HCT116 (cell line): Measurements from ENCODE around the gene CALML6.

Experiments used
- EZH2 ChIP-seq: fragments of 200-600 bp; sonication (generic); IDR thresholded peaks from 2 replicates; pipeline ENCODE4 v1.6.1; 2017; ENCODE audit warnings: antibody characterized with exemption, mixed run types
- POLR2A ChIP-seq: IDR thresholded peaks from 2 replicates; pipeline ENCODE4 v1.7.0; 2011; ENCODE audit warnings: borderline replicate concordance; ENCODE audit not compliant: insufficient read depth, insufficient read length; ENCODE audit errors: extremely low read depth
- POLR2AphosphoS5 ChIP-seq: IDR thresholded peaks from 2 replicates; pipeline ENCODE4 v1.6.1; 2011; ENCODE audit warnings: mild to moderate bottlenecking, low read depth, low read length, moderate library complexity
- YY1 ChIP-seq: IDR thresholded peaks from 2 replicates; pipeline ENCODE4 v1.6.1; 2011; ENCODE audit warnings: low read length, low read depth, moderate library complexity, mild to moderate bottlenecking; ENCODE audit not compliant: insufficient replicate concordance; ENCODE audit errors: extremely low read depth

DNA sequence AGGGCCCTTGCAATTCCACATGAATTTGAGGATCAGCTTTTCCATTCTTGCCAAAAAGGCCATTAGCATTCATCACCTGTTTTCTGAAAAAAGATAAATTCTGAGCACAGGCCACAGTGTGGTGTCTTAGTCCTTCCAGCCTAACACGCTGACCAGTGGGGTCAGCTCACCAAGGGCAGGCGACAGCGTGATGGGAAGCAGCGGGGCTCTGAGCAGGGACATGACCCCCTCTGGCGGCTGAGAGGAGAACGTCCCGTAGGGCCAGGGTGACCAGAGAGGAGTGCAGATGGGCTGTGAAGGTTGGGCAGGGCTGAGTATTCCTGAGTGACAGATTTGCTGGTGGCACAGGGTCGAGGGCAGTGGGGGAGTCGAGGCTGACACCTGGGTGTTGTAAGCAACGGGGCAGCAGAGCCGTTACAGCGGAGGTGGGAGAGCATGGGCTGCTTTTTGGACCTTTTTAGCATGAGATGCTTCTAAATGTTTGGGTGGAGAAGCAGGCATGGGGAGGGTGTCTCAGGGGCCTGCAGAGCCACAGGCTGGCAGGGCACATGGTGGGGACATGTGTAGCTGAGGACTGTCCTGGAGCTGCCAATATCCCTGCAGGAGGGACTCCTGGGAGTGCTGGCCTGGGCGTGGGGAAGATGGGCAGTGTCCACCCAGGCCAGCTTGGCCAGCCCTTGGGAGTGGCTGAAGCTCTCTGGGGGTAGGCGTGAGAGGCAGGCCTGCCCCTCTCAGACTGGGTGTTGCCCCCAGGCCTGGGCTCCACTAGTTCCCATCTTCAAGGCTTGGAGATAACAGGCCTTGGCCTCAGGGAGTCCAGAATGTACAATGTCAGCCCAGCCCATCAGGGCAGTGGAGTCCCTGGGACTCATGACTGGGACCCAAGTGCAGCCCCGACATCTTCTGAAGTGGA, 8.6 kb upstream of the CALML6 start:
- TF ChIP-seq YY1 (peak; percentile 50), POLR2AphosphoS5 (no peak), POLR2A (no peak), EZH2 (no peak)
